GM18498 (cell line): Measurements from ENCODE around the gene PRODH2.
"Not testable (repeated sequence)": the region's sequence is repeated elsewhere in the genome, so short reads cannot be mapped to it uniquely, and the experiment has no call there.

ENCODE experiments used
- ATAC-seq: cut with Tn5 transposase; IDR thresholded peaks from one replicate; pipeline ENCODE4 v1.9.1; 2021; ENCODE audit warnings: mild to moderate bottlenecking, moderate library complexity; ENCODE audit not compliant: unreplicated experiment

Gene PRODH2

DNA sequence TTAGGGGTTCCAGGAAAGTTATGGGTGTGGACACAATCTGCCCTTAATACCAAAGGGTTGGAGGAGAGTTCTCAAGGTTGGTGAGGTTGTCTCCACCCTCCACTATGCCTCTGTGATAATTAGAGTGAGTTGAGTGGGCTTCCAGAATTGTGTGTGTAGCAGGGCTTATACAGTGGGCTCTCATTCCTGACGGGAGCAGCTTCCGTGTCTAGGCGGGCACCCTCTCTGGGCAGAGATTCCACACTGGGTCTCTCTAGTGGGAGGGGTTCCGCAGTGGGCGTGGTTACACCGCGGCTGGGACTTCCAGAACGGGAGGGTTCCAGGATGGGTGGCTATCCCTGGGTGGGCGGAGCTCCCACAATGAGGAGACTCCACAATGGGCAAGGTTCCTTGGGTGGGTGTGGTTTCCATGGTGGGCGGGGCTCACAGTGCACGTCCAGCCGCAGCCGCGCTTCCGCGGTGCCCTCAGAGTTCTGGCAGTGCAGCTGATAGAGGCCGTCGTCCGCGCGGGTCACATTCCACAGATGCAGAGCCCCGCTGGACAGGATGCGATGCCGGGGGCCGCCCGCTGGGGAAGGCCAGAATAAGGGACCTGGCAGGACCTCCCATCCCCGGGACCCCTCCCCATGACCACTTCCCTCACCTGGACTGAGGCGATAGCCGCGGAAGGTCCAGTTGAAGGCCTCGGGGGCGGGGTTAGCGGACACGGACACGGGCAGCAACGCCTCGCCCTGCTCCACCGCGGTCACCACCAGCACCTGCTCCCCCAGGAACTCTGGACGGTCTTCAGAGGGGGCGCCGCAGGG lies 31.2 kb upstream of the PRODH2 start:
- ATAC-seq = no peak

DNA sequence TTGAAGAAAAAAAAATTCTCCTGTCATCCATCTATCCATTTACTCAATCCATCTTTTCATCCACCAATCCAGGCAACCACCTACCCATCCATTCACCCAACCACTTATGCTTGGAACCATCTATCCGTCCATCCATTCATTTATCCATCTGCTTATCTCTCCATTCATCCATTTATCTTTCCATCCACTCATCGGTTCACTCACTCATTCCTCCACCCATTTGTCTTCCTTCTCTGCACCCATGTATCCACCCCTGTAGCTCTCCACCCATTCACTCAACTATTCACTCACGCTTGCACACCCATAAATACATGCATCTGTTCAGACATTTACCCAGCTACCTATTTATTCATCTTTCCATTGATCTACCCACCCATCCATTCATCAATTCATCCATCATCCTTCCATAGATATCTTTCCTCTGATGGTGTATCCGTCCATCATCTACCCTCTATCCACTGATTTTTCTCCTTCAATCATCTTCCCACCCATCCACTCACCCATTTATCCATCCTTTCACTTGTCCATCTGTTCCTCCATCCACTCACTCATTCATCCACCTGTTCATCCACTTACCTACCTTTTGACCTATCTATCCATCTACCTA lies 30.1 kb upstream of the PRODH2 start:
- ATAC-seq = no peak

DNA sequence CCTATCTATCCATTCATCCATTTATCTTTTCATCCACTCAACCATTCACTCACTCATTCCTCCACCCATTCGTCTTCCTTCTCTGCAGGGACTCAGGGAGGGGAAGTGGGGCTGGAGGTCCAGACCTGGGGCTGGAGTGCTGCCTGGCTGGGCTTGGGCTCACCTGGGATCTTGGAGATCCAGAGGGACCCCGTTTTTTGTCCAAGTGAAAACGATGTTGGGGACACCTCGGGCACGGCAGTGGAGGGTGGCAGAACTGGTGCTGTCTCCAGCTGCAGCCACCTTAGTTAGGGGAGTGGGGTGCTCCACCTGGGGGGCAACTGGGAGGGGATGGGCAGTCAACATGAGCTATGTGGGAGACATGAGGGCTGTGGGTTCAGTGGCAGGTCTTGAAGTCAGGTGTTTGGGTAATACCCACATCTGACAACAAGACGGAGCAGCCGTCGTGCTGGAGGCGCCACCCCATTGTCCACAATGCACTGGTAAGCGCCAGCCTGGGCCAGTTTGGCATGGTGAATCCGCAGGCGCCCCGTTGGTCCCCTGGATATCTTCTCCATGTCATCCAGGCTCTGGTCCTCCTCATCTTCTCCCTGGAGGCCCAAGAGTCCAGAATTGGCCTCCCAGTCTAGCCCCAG lies 29.4 kb upstream of the PRODH2 start:
- no peak for ATAC-seq

DNA sequence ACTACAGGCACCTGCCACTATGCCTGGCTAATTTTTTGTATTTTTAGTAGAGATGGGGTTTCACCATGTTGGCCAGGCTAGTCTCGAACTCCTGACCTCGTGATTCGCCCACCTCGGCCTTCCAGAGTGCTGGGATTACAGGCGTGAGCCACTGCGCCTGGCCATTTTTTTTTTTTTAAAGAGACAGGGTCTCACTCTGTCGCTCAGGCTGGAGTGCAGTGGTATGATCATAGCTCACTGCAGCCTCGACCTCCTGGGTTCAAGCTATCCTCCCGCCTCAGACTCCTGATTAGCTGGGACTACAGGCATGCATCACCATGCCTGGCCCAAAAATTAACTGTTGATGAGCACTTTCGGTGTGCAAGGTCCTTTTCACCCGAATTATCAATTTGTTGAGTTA lies 23.5 kb upstream of the PRODH2 start:
- ATAC-seq = not testable (repeated sequence)

DNA sequence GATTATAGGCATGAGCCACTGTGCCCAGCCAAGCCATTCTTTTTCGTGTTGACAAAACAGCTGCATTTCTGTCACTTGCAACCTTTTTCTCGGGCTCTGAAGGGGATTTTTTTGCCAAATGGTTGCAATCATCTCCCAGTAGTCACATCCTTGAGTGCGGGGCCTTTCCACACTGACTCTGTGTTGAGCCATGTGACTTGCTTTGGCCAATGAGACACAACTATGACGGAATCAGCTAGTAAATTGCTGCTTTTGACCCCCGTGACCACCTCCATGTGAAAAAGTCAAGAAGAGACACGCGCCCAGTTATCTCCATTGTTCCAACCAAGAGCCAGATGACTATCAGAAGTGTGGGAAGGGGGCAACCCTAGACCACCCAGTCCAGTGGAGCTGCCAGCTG lies 21.3 kb upstream of the PRODH2 start:
- no peak for ATAC-seq

DNA sequence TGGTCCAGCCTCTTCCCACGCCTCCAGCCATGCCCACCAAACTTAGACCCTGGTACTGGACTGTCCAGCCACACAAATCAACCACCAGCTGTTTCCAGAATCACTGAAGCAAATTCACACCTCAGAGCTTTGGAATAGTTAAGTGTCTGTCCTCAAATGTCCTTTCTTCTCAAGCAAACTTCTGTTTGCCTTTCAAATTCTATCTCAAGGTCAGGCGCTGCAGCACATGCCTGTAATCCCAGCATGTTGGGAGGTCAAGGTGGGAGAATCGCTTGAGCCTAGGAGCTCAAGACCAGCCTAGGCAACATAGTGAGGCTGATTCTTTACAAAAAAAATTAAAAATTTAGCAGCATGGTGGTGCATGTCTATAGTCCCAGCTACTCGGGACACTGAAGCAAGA lies 19.4 kb upstream of the PRODH2 start:
- no peak for ATAC-seq

DNA sequence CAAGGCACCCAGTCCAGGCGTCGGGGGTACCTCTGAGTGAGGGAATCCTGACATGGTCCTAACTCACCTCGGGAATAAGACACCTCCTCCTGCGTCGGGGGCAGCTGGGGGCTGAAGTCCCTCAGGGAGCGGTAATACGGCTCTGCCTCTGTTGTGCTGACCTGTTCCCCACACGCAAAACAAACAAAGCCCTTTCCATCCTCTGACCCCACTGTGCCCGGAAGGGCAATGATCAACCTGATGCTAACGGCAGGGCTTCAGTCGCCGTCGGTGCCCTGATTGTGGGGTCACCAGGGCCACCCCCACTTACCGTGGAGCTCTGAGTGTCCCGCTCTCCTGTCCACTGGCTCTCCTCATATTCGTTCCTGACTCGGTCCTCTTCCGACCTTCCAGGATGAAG lies 18.3 kb upstream of the PRODH2 start:
- no peak for ATAC-seq

DNA sequence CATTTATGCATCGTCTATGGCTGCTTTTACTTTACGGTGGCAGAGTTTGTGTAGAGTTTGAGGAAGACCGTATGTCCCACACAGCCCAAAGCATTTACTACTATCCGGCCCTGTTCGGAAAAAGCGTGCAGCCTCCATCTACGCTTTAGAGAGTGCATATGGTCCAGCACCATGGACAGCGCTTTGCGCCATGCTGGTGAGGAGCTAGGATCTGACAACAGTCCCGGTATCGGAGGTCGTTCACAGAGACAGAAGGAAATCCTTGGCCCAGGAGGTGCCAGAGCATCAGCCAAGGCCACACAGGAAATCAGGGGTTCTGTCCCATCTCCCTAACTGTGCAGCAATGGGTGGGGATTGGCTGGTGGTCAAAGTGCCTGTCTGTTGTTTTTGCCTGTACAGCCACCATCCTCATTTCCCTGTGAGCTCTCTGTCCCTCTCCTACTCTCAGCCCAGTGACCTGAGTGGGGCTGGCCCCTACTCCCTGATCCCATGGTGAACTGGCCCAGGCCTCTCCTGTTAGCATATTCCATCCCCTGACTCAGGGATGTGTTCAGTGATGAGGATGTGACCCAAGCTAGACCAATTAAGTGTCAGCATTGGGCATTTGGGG lies 16.2 kb upstream of the PRODH2 start:
- no peak for ATAC-seq

DNA sequence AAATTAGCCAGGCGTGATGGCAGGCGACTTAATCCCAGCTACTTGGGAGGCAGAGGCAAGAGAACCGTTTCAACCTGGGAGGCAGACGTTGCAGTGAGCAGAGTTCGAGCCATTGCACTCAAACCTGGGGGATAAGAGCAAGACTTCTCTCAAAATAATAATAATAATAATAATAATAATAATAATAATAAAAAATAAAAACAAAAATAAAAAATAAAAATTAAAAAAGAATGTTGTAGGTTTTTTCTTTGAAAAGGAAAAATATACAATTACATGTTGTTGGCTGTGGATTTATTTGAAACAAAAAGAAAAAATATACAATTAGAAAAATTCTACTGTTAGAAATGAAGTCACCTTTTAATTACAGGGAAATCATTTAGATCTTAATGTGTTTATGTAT lies 11.5 kb upstream of the PRODH2 start:
- no peak for ATAC-seq

DNA sequence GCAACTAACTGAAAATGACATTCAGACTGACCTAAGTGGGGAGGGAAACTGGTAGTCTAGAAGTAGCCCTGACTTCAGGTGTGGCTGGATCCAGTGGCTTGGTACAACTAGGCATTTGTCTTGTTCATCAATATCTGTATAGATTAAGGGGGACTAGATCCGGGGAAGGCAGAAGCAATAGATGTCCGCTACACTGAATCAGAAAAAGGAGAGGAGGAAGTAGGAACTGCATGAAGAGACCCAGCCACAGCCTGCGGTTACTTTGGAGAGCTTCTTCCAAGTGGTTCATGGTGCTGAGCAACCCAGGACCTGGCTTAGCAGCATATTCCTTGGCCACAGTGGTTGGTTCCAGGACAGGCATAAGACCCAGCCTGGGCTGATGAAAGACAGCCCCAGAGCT lies 9.9 kb upstream of the PRODH2 start:
- ATAC-seq = no peak

DNA sequence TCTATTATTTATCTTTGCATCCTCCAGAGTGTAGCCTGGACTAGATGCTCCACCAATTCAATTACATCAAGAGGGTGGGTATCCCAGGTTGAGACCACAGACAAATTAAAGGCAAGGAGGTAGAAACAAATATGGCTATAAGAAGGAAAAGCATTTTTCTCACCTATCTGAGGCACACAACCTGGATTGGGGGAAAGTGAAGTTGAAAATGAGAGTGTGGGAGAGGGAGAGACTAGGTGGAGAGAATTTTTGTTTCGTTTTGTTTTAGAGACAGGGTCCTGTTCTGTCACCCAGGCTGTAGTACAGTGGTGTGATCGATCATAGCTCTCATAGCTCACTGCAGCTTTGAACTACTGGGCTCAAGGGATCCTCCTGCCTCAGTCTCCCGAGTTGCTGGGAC lies 5.8 kb upstream of the PRODH2 start:
- ATAC-seq = no peak

DNA sequence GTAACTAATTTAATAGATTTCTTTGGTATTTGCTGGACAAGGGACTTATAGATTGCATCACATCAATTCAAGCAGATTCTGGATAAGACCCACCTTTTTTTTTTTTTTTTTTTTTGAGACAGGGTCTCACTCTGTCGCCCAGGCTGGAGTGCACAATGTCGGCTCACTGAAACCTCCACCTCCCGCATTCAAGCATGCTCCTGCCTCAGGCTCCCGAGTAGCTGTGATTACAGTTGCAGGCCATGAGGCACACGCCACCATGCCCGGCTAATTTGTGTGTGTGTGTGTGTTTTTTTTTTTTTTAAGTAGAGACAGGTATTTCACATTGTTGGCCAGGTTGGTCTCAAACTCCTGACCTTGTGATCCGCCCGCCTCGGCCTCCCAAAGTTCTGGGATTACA lies 4.2 kb upstream of the PRODH2 start:
- ATAC-seq = no peak

DNA sequence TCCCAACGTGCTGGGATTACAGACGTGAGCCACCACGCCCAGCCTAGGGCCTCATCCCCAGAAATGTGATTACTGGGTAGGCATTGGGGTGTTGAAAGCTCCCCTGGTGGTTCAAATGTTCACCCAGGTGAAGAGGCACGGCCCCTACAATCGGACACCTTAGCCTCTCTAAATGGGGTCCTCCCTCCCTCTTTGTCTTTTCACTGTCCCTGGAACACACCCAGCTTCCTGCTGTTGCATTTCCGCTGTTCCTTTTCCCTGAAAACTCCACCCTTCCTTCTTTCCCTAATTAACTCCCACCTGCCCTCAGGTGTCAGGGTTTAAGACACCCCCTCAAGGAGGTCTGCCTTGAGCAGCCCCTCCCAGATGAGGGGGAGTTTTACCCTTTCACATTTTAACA lies 3.6 kb upstream of the PRODH2 start:
- no peak for ATAC-seq

DNA sequence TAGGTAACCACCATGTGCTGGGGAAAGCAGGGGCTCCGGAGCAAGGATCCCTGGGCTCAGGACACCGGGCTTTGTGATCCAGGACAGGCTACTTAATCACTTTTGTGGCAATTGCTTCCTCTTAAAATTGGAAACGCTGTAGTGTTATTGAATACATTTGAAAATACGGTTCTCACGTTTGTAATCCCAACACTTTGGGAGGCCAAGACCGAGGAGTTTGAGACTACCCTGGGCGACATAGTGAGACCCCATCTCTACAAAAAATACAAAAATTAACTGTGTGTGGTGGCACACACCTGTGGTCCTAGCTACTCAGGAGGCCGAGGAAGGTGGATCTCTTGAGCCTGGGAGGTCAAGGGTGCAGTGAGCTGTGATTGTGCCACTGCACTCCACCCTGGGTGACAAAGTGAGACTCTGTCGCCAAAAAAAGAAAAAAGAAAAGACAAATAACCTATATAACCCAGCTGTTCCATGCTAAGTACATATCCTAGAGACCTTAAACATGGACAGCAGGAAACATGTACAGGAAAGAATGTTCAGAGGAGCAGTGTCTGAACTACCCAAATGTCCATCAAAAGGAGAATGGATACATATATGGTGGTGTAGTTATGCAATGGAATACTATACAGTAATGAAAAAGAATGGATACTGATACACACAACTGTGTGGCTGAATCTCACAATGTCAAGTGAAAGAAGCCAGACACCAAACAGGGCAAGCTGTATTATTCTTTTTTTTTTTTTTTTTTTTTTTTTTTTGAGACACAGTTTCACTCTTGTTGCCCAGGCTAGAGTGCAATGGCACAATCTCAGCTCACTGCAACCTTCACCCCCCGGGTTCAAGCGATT lies 622 bp upstream of the PRODH2 start:
- no peak for ATAC-seq

DNA sequence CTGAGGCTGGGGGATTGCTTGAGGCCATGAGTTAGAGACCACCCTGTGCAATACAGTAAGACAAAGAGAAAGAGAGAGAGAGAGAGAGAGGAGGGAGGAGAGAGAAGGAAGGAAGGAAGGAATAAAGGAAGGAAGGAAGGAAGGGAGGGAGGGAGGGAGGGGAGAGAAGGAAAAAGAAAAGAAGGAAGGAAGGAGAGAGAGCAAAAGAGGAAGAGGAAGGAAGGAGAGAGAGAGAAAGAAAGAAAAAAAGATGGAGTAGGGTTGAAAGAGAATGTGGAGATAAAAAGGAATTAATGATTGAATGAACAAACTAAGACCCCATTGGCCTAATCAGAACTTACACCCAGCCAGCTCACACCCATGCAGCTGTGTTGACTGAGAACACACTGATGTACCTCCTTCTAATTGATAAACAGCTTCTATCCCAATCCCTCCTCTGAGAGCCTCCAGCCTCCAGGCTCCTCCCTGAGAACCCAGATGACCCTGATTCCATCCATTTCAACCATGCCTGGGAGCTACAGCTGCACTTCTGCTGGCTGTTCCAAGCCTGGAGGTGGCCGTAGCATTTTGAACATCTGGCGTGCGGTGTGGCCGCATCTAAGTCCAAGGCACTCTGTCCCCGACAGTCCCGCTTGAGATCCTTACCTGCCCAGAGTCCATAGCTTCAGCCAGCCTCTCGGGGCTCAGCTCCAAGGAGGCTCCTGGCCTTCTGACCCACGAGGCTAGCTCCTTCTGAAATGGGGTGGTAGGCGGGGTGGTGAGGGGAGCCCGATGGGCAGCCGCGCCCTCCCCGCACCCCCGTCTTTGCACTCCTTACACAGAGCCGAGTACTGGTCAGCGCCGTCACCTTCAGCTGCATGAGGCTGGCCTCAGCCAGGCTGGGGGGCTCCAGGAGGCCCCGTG lies 1.1 kb downstream of the PRODH2 start:
- ATAC-seq = no peak

DNA sequence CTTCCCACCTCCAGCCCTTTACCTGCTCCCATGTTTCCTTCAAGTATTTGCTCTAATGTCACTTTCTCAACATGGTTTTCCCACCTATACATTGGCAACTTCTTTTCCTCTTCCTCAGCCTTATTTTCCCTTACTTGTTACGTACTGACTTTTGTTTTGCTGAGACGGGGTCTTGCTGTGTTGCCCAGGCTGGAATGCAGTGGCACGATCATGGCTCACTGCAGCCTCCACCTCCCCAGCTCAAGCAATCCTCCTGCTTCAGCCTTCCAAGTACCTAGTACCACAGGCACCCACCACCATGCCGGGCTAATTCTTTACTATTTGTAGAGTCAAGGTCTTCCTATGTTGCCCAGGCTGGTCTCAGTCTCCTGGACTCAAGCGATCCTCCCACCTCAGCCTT lies 5.0 kb downstream of the PRODH2 start:
- no peak for ATAC-seq

DNA sequence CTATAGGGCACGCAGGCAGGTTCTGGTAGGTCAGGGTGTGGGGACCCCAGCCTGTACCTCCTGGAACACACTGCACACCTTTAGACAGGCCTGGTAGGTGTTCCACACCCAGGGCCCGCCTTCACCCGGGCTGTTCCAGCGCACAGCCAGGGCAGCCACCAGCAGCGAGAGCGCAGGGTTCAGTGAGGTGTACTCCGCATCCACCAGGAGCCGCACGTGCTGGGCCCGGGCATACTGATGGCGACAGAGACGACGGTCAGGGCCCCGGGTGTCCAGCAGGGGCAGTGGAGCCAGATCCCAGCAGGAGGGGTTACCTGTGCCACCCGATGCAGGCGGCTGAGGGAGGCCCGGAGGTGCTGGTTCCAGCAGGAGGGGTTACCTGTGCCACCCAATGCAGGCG lies 6.0 kb downstream of the PRODH2 start:
- ATAC-seq = no peak

DNA sequence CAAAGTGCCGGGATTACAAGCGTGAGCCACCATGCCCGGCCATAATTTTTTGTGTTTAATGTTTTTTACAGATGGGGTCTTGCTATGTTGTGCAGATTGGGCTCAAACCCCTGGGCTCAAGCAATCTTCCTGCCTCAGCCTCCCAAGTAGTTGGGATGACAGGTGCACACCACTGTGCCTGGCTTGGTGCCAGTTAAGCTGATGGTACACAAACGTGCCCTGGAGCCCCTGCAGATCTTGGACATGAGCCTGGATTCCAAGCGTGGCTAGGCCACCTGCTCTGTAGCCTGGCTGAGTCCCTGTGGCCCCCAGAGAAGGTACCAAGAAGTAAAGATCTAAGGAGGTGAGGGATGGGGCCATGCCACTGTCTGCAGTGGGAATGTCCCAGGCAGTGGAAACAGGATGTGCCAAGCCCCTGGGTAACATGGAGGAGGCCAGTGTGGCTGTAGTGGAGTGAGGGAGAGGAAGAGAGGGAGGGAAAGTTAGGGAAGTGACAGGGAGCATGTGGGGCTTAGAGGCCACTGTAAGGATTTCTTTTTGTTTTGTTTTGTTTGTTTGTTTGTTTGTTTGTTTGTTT lies 7.0 kb downstream of the PRODH2 start:
- ATAC-seq = no peak

DNA sequence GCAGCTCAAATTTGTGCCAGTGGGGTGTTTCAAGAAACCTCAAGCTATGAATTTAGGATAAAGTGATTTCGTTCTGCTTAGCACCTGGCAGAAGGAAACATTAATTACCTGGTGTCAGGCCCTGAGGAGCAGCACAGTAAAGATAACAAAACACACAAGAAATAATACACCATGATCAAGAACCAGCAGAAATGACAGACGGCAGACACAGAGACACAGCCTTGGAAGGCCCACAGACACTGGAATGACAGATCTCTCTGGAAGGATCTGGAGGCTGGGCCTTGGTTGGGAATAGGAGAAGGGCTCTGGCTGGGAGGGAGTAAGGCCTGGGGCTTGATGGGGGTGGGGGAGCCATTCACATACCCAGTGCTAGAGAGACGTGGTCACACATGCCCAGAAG lies 10.8 kb downstream of the PRODH2 start:
- ATAC-seq = no peak

DNA sequence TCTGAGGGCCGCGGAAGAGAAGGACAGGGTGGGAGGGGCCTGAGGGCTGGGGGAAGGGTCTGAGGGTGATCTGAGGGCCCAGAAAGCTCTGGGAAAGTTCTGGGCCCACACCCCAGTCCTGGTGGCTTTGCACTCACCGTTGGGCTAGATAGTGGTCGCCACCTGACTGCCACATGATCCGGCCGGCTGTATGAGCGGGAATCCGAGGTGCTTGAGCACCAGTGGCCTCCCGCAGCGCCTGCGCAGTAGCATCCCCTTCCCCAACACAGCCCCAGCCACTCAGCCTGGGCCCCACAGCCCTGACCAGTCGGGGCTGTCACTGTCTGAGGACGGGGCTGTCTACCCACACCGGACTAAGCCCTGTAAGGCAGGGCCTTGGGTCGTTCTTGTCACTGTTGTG lies 15.0 kb downstream of the PRODH2 start:
- no peak for ATAC-seq
